WTC11 (cell line): ENCODE data around the gene FMO4. TPM values are rescaled to one million over a fixed set of nuclear protein-coding genes. Genes with fewer than 3 reads are reported as not detected.

Source experiments
- ATAC-seq: fragments of 200-7000 bp; cut with Tn5 transposase; 2 replicates; pipeline ENCODE4 v1.10.0; 2021; ENCODE audit warnings: mild to moderate bottlenecking, moderate library complexity
- CTCF ChIA-PET: fragments of 300-600 bp; sonication (Branson Sonifier 250); formaldehyde crosslinking; loops from one replicate; lab custom pipeline; 2021; ENCODE audit warnings: antibody characterized with exemption; lab: Charles Lee
- POLR2A ChIA-PET: fragments of 350-600 bp; sonication (Branson Sonifier 250); formaldehyde crosslinking; loops from one replicate; lab custom pipeline; 2021; ENCODE audit warnings: antibody characterized with exemption; lab: Charles Lee
- DNase-seq: peaks from one replicate; pipeline ENCODE4 v3.0.0; 2021; ENCODE audit warnings: low spot score
- H3K27ac Mint-ChIP-seq: 2 replicates; pipeline ENCODE4 v1.8.0; 2021; ENCODE audit warnings: mixed read lengths
- H3K27me3 Mint-ChIP-seq: 2 replicates; pipeline ENCODE4 v1.8.0; 2021; ENCODE audit warnings: low read depth, mild to moderate bottlenecking, moderate library complexity, mixed read lengths
- H3K36me3 Mint-ChIP-seq: 2 replicates; pipeline ENCODE4 v1.8.0; 2021; ENCODE audit warnings: mixed read lengths
- H3K4me1 Mint-ChIP-seq: 2 replicates; pipeline ENCODE4 v1.8.0; 2022; ENCODE audit warnings: mixed read lengths
- H3K4me3 Mint-ChIP-seq: 2 replicates; pipeline ENCODE4 v1.8.0; 2021; ENCODE audit warnings: mild to moderate bottlenecking, moderate library complexity, mixed read lengths
- H3K9me3 Mint-ChIP-seq: 2 replicates; pipeline ENCODE4 v1.8.0; 2021; ENCODE audit warnings: mixed read lengths
- FOXK1 ChIP-seq: sonication (generic); formaldehyde crosslinking; IDR thresholded peaks from 2 replicates; pipeline ENCODE4 v1.8.0; 2022; ENCODE audit warnings: mild to moderate bottlenecking, moderate library complexity, missing genetic modification reagents
- JAZF1 ChIP-seq: fragments of 250-450 bp; sonication (Bioruptor Pico); IDR thresholded peaks from 2 replicates; pipeline ENCODE4 v1.9.0; 2021; ENCODE audit warnings: moderate library complexity, mild to moderate bottlenecking, inconsistent platforms
- MYBL2 ChIP-seq: sonication (generic); formaldehyde crosslinking; IDR thresholded peaks from 2 replicates; pipeline ENCODE4 v1.8.1; 2023; ENCODE audit warnings: mild to moderate bottlenecking, moderate library complexity, missing genetic modification reagents
- NR3C1 ChIP-seq: sonication (generic); formaldehyde crosslinking; conservative IDR thresholded peaks from 2 replicates; pipeline ENCODE4 v1.8.1; 2023; ENCODE audit warnings: low read depth, mild to moderate bottlenecking, missing genetic modification reagents
- SMAD3 ChIP-seq: sonication (generic); formaldehyde crosslinking; IDR thresholded peaks from 2 replicates; pipeline ENCODE4 v1.8.0; 2022; ENCODE audit warnings: missing genetic modification reagents, mild to moderate bottlenecking, borderline replicate concordance
- TP53 ChIP-seq: sonication (generic); formaldehyde crosslinking; IDR thresholded peaks from 2 replicates; pipeline ENCODE4 v1.8.1; 2023; ENCODE audit warnings: mild to moderate bottlenecking, missing genetic modification reagents
- ZNF317 ChIP-seq: sonication (generic); formaldehyde crosslinking; IDR thresholded peaks from 2 replicates; pipeline ENCODE4 v1.8.1; 2023; ENCODE audit warnings: low read depth, mild to moderate bottlenecking, moderate library complexity, missing genetic modification reagents, borderline replicate concordance
- total RNA-seq: library from RNA; stranded (reverse); gene quantifications from 3 replicates; pipeline ENCODE4 v1.2.3, GENCODE V29; 2021
- TF ChIP-seq, protein P1 (sequence below): sonication (generic); formaldehyde crosslinking; IDR thresholded peaks from 2 replicates; pipeline ENCODE4 v1.8.1; 2023; ENCODE audit warnings: mild to moderate bottlenecking, missing genetic modification reagents
- TF ChIP-seq, protein P2 (sequence below): sonication (generic); formaldehyde crosslinking; IDR thresholded peaks from 2 replicates; pipeline ENCODE4 v1.8.1; 2023; ENCODE audit warnings: mild to moderate bottlenecking, moderate library complexity, missing genetic modification reagents
- TF ChIP-seq, protein P3 (sequence below): sonication (generic); formaldehyde crosslinking; IDR thresholded peaks from 2 replicates; pipeline ENCODE4 v1.8.1; 2023; ENCODE audit warnings: mild to moderate bottlenecking, missing genetic modification reagents, moderate library complexity
- TF ChIP-seq, protein P4 (sequence below): sonication (generic); formaldehyde crosslinking; IDR thresholded peaks from 2 replicates; pipeline ENCODE4 v1.8.0; 2022; ENCODE audit warnings: mild to moderate bottlenecking, missing genetic modification reagents
- TF ChIP-seq, protein P5 (sequence below): sonication (generic); formaldehyde crosslinking; IDR thresholded peaks from 2 replicates; pipeline ENCODE4 v1.8.1; 2022; ENCODE audit warnings: missing genetic modification reagents, borderline replicate concordance
- TF ChIP-seq, protein P6 (sequence below): sonication (generic); formaldehyde crosslinking; IDR thresholded peaks from 2 replicates; pipeline ENCODE4 v1.8.0; 2022; ENCODE audit warnings: mild to moderate bottlenecking, missing genetic modification reagents
- TF ChIP-seq, protein P7 (sequence below): fragments of 250-450 bp; sonication (Bioruptor Pico); IDR thresholded peaks from 2 replicates; pipeline ENCODE4 v2.1.2; 2022; ENCODE audit warnings: mild to moderate bottlenecking, moderate library complexity
- TF ChIP-seq, protein P8 (sequence below): sonication (generic); formaldehyde crosslinking; IDR thresholded peaks from 2 replicates; pipeline ENCODE4 v1.8.1; 2022; ENCODE audit warnings: low read depth, mild to moderate bottlenecking, moderate library complexity, missing genetic modification reagents, borderline replicate concordance
- TF ChIP-seq, protein P9 (sequence below): sonication (generic); formaldehyde crosslinking; IDR thresholded peaks from 2 replicates; pipeline ENCODE4 v1.8.1; 2022; ENCODE audit warnings: mild to moderate bottlenecking, moderate library complexity, missing genetic modification reagents

FMO4 gene
- total RNA-seq, 1 experiment from 2014 or later: 1.8 TPM

DNA sequence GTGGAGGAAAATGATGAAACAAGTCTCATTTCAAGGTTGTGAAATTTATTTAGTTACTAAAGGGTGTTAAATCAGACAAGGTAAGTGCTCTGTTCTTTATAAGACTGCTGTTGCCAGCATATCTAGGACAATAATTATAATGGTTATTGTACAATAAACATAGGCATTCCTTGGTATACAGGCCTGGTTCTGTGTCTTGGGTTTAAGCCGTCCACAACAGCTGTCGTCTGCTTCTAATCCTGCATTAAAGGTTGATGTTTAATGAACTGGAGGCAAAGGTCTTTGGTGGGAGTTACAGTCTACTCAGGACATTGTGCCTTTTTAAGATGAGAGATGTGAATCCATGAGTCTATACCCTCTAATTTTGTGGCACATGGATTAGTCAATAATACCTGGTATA, 23.4 kb upstream of the FMO4 start:
- H3K9me3 Mint-ChIP-seq: 0 out of 2 replicates have a peak, but pooled peaks cover 2% of the 10 kb centered on the region
- peaks cover 3% of the 10 kb centered on the region; the same call in 1 of the 2 replicates for H3K36me3 Mint-ChIP-seq
- TF ChIP-seq, protein P1, sequence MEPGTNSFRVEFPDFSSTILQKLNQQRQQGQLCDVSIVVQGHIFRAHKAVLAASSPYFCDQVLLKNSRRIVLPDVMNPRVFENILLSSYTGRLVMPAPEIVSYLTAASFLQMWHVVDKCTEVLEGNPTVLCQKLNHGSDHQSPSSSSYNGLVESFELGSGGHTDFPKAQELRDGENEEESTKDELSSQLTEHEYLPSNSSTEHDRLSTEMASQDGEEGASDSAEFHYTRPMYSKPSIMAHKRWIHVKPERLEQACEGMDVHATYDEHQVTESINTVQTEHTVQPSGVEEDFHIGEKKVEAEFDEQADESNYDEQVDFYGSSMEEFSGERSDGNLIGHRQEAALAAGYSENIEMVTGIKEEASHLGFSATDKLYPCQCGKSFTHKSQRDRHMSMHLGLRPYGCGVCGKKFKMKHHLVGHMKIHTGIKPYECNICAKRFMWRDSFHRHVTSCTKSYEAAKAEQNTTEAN (CRISPR knock-in tag): no peak
- TF ChIP-seq NR3C1 (CRISPR knock-in tag) (no peak), TP53 (CRISPR knock-in tag) (no peak), SMAD3 (CRISPR knock-in tag) (no peak), MYBL2 (no peak)
- TF ChIP-seq, protein P2, sequence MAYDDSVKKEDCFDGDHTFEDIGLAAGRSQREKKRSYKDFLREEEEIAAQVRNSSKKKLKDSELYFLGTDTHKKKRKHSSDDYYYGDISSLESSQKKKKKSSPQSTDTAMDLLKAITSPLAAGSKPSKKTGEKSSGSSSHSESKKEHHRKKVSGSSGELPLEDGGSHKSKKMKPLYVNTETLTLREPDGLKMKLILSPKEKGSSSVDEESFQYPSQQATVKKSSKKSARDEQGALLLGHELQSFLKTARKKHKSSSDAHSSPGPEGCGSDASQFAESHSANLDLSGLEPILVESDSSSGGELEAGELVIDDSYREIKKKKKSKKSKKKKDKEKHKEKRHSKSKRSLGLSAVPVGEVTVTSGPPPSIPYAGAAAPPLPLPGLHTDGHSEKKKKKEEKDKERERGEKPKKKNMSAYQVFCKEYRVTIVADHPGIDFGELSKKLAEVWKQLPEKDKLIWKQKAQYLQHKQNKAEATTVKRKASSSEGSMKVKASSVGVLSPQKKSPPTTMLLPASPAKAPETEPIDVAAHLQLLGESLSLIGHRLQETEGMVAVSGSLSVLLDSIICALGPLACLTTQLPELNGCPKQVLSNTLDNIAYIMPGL (CRISPR knock-in tag): no peak
- TF ChIP-seq, protein P3, sequence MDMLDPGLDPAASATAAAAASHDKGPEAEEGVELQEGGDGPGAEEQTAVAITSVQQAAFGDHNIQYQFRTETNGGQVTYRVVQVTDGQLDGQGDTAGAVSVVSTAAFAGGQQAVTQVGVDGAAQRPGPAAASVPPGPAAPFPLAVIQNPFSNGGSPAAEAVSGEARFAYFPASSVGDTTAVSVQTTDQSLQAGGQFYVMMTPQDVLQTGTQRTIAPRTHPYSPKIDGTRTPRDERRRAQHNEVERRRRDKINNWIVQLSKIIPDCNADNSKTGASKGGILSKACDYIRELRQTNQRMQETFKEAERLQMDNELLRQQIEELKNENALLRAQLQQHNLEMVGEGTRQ (CRISPR knock-in tag): no peak
- TF ChIP-seq, protein P4, sequence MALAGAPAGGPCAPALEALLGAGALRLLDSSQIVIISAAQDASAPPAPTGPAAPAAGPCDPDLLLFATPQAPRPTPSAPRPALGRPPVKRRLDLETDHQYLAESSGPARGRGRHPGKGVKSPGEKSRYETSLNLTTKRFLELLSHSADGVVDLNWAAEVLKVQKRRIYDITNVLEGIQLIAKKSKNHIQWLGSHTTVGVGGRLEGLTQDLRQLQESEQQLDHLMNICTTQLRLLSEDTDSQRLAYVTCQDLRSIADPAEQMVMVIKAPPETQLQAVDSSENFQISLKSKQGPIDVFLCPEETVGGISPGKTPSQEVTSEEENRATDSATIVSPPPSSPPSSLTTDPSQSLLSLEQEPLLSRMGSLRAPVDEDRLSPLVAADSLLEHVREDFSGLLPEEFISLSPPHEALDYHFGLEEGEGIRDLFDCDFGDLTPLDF (CRISPR knock-in tag): no peak
- TF ChIP-seq, protein P5, sequence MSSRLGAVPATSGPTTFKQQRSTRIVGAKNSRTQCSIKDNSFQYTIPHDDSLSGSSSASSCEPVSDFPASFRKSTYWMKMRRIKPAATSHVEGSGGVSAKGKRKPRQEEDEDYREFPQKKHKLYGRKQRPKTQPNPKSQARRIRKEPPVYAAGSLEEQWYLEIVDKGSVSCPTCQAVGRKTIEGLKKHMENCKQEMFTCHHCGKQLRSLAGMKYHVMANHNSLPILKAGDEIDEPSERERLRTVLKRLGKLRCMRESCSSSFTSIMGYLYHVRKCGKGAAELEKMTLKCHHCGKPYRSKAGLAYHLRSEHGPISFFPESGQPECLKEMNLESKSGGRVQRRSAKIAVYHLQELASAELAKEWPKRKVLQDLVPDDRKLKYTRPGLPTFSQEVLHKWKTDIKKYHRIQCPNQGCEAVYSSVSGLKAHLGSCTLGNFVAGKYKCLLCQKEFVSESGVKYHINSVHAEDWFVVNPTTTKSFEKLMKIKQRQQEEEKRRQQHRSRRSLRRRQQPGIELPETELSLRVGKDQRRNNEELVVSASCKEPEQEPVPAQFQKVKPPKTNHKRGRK (CRISPR knock-in tag): no peak
- TF ChIP-seq, protein P6, sequence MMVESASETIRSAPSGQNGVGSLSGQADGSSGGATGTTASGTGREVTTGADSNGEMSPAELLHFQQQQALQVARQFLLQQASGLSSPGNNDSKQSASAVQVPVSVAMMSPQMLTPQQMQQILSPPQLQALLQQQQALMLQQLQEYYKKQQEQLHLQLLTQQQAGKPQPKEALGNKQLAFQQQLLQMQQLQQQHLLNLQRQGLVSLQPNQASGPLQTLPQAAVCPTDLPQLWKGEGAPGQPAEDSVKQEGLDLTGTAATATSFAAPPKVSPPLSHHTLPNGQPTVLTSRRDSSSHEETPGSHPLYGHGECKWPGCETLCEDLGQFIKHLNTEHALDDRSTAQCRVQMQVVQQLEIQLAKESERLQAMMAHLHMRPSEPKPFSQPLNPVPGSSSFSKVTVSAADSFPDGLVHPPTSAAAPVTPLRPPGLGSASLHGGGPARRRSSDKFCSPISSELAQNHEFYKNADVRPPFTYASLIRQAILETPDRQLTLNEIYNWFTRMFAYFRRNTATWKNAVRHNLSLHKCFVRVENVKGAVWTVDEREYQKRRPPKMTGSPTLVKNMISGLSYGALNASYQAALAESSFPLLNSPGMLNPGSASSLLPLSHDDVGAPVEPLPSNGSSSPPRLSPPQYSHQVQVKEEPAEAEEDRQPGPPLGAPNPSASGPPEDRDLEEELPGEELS (CRISPR knock-in tag): no peak
- ChIA-PET POLR2A (no interaction called here), CTCF (interaction anchor here (1.9 kb wide), 1 partner anchor 23 kb away, joined by 6 read pairs; the partner anchor contains the start of gene FMO4)
- ATAC-seq (no peak), DNase-seq (no peak)
- no peak overlapping the region for H3K4me3 Mint-ChIP-seq
- no peak overlapping the region for H3K27ac Mint-ChIP-seq
- no peaks in the 10 kb centered on the region for H3K27me3 Mint-ChIP-seq
- peaks cover 21% of the 10 kb centered on the region for H3K4me1 Mint-ChIP-seq

DNA sequence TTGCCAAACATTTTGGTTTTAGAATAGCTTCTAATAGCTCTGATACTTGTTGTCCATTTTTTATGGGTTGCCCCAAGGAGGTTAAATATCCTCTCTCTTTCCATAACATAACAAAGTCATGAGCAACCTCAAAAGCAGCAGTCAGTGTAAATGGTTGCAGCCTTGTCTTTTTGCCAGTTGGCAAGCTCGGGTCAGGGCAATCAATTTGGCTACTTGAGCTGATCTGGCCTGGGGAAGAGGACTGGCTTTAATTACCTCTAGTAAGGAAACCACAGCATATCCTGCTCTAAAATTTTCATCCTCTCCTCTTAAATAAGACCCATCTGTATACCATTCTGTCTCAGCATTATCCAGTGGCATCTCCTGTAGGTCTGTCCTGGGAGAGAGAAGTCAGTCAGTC, 21.2 kb upstream of the FMO4 start:
- ChIA-PET POLR2A (no interaction called here), CTCF (interaction anchor here (0.8 to 1.1 kb wide), 2 partner anchors 212 to 325 kb away, joined by 3 to 5 read pairs; no protein-coding TSS in a partner anchor)
- Mint-ChIP-seq H3K27ac (no peak overlapping the region), H3K9me3 (0 out of 2 replicates have a peak, but pooled peaks cover 2% of the 10 kb centered on the region), H3K4me3 (no peak overlapping the region), H3K4me1 (peaks cover 35% of the 10 kb centered on the region), H3K27me3 (no peaks in the 10 kb centered on the region), H3K36me3 (peaks cover 3% of the 10 kb centered on the region; the same call in 1 of the 2 replicates)
- ATAC-seq (no peak), DNase-seq (no peak)
- TF ChIP-seq, protein P6 (CRISPR knock-in tag): no peak
- TF ChIP-seq ZNF317 (no peak), JAZF1 (no peak), FOXK1 (CRISPR knock-in tag) (no peak)
- TF ChIP-seq, protein P7, sequence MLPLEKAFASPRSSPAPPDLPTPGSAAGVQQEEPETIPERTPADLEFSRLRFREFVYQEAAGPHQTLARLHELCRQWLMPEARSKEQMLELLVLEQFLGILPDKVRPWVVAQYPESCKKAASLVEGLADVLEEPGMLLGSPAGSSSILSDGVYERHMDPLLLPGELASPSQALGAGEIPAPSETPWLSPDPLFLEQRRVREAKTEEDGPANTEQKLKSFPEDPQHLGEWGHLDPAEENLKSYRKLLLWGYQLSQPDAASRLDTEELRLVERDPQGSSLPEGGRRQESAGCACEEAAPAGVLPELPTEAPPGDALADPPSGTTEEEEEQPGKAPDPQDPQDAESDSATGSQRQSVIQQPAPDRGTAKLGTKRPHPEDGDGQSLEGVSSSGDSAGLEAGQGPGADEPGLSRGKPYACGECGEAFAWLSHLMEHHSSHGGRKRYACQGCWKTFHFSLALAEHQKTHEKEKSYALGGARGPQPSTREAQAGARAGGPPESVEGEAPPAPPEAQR: no peak
- TF ChIP-seq, protein P8, sequence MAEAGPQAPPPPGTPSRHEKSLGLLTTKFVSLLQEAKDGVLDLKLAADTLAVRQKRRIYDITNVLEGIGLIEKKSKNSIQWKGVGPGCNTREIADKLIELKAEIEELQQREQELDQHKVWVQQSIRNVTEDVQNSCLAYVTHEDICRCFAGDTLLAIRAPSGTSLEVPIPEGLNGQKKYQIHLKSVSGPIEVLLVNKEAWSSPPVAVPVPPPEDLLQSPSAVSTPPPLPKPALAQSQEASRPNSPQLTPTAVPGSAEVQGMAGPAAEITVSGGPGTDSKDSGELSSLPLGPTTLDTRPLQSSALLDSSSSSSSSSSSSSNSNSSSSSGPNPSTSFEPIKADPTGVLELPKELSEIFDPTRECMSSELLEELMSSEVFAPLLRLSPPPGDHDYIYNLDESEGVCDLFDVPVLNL: no peak
- TF ChIP-seq, protein P9, sequence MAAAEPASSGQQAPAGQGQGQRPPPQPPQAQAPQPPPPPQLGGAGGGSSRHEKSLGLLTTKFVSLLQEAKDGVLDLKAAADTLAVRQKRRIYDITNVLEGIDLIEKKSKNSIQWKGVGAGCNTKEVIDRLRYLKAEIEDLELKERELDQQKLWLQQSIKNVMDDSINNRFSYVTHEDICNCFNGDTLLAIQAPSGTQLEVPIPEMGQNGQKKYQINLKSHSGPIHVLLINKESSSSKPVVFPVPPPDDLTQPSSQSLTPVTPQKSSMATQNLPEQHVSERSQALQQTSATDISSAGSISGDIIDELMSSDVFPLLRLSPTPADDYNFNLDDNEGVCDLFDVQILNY (CRISPR knock-in tag): no peak
